ENCODE results near the gene CPED1.
"Not testable (repeated sequence)": the region's sequence is repeated elsewhere in the genome, so short reads cannot be mapped to it uniquely, and the experiment has no call there.

Gene CPED1

GRCh38 chr7:121061677-121062582 is 73.4 kb downstream of the CPED1 start:
- H3K4me3 ChIP-seq (ENCODE audit: low read depth, low read length), result no peak overlapping the region

DNA sequence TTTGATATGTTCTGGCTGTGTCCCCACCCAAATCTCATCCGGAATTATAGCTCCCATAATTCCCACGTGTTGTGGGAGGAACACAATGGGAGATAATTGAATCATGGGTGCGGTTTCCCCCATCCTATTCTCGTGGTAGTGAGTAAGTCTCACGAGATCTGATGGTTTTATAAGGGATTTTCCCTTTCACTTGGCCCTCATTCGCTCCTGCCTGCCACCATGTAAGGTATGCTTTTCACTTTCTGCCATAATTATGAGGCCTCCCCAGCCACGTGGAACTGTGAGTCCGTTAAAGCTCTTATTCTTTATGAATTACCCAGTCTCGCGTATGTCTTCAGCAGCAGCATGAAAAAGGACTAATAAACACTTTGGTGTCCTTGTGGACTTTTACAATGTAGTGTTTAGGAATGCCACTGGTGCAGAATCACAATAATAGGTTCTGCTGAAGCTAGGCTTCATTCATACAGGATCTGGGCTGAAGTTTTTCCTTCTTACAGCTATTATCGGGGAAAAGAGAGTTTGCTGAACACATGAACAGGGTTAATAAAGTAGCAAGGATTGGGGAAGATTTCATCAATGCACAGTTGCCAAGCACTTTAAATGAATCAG is 74.3 kb downstream of the CPED1 start:
- H3K4me3 ChIP-seq (ENCODE audit: low read depth, low read length), result no peak overlapping the region

DNA sequence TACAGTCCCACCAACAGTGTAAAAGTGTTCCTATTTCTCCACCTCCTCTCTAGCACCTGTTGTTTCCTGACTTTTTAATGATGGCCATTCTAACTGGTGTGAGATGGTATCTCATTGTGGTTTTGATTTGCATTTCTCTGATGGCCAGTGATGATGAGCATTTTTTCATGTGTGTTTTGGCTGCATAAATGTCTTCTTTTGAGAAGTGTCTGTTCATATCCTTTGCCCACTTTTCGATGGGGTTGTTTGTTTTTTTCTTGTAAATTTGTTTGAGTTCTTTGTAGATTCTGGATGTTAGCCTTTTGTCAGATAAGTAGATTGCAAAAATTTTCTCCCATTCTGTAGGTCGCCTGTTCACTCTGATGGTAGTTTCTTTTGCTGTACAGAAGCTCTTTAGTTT is 79.2 kb downstream of the CPED1 start:
- not testable (repeated sequence) for H3K4me3 ChIP-seq (ENCODE audit: low read depth, low read length)

- no peak overlapping the region for H3K4me3 ChIP-seq (ENCODE audit: low read depth, low read length)
These were observed 81.0 kb downstream of the CPED1 start for GRCh38 chr7:121069346-121070100.

DNA sequence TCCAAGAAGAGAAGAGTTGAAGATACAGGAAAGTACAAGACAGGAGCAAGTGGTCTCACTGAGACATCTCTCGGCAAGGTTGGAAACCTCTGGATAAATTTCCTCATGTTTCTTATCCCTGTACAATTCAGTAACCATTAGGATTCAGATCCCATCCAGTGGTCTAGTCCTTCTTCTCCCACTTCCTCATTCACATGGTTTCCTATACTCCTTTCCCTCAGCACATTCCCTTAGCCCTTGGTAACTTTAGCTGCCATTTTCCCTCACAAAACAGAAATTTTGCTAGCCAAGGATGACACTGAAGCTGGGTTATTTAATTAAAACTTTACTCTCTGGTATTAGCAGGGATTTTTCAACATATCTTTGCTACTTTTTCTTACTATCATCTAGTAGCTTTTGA is 82.6 kb downstream of the CPED1 start:
- no peak overlapping the region for H3K4me3 ChIP-seq (ENCODE audit: low read depth, low read length)

DNA sequence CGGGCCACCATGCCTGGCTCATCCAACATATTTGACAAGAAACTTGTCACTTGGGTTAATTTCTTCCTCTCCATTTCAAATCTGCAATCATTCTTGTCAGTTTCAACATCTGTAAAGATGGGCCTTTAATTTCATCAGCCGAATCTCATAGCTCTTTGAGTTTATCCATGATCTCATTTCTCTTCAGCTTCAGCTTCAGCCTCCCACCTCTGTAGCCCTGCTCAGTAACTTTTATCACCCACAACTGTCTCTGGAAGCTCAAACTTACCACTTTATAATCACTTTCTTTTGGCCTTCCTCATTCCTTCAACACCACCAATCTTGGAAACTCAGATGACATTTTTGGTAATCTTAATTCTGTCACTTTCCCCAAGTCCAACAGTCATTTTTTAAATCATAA is 83.2 kb downstream of the CPED1 start:
- H3K4me3 ChIP-seq (ENCODE audit: low read depth, low read length), result no peak overlapping the region

DNA sequence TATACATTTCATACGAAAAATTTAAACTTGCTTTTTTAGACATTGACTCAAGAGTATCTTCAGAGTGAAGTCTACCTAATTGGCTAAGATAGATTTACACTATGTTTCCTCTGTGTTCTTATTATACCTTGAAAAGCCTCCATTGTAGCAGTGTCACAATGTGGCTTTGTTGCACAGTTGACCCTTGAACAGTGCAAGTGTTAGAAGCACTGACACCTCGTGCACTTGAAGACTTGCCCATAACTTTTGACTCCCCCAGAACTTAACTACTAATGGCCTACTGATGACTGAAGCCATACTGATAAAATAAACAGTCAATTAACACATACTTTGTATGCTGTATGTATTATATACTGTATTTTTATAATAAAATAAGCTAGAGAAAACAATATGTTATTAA is 84.3 kb downstream of the CPED1 start:
- no peak overlapping the region for H3K4me3 ChIP-seq (ENCODE audit: low read depth, low read length)

GRCh38 chr7:121073463-121074099 is 85.1 kb downstream of the CPED1 start:
- H3K4me3 ChIP-seq (ENCODE audit: low read depth, low read length), result no peak overlapping the region

DNA sequence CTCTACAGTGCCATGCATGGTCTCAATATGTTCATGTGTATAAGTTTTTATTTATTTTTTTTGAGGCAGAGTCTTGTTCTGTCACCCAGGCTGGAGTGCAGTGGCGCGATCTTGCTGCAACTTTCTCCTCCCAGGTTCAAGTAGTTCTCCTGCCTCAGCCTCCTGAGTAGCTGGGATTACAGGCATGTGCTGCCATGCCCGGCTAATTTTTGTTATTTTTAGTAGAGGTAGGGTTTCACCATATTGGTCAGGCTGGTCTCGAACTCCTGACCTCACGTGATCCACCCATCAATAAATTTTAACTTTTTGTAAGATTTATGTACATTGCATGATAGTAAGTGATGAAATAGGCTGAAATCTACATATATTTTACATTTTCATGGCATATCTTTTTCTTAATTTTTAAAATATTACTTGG is 86.9 kb downstream of the CPED1 start:
- H3K4me3 ChIP-seq (ENCODE audit: low read depth, low read length), result not testable (repeated sequence)

- H3K4me3 ChIP-seq (ENCODE audit: low read depth, low read length), result no peak overlapping the region
These were observed 87.4 kb downstream of the CPED1 start for GRCh38 chr7:121075952-121076349.

GRCh38 chr7:121076350-121077164 is 88.0 kb downstream of the CPED1 start:
- no peak overlapping the region for H3K4me3 ChIP-seq (ENCODE audit: low read depth, low read length)

DNA sequence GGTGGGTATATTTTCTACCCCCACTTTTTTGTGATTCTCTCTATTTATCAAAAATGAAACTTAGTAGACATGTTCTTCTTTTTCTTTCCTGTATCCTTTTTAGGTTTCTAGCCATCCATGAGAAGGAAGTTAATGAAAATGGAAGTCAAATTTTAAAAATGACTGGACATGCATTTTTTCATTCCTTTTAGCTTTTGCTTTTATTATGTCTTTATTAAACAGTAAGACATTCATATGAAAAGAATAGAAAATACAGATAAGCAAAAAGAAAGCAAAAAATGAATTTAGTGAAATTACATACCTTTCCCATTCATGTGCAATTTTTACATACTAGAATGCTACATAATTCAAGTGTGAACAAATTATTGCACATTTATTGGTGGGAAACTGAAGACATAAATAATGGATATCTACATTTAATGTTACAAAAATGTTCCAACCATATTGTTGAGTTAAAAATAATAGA is 88.7 kb downstream of the CPED1 start:
- H3K4me3 ChIP-seq (ENCODE audit: low read depth, low read length), result no peak overlapping the region

GRCh38 chr7:121078701-121079227 is 90.3 kb downstream of the CPED1 start:
- no peak overlapping the region for H3K4me3 ChIP-seq (ENCODE audit: low read depth, low read length)

- no peak overlapping the region for H3K4me3 ChIP-seq (ENCODE audit: low read depth, low read length)
These were observed 91.1 kb downstream of the CPED1 start for GRCh38 chr7:121079425-121080169.

DNA sequence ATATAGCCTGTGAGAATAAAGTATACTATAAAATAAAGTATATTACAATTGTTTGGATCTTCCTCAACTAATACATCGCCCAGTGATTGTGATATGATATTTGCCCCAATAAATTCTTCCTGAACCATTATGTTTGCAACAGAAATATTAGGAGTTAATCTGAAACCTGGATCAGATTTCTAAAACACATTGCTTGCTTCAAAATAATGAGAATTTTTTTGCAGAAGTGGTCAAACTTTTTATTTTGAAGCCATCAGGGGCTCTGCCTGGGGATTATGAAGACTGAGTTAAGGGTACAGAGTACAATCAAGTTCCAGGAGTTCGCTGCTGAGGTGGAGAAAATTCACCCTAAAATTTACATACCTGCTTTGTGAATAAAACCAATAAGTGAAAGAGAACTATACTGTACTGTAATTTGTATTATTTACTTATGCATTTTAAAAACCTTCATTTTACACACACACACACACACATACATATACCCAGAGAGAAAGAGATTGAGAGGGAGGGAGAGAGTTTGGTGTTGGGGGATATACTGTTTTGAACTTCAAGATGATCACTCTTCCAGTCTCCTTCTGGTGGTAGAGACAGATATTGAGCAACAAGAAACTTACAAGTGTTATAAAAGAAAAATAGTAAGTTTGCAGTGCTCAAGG is 91.9 kb downstream of the CPED1 start:
- no peak overlapping the region for H3K4me3 ChIP-seq (ENCODE audit: low read depth, low read length)

DNA sequence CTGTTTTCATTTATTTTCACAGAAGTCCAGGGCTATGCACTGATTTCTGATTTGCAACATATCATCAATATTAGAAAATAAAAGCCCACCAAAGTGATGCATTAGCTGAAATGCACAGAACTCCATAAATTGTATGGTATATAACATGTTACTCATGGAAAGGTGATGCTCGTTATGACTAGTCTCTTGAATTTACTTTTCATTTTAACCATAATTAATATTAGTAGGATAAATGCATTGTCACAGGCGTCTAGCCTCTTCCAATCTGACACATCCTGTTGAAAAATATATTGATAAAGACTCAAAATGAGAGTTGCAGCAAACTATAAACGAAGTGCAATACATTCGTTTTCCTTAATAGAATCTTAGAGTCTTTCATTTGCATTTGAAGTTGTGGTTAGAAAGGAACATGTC is 92.4 kb downstream of the CPED1 start:
- no peak overlapping the region for H3K4me3 ChIP-seq (ENCODE audit: low read depth, low read length)

- no peak overlapping the region for H3K4me3 ChIP-seq (ENCODE audit: low read depth, low read length)
These were observed 92.9 kb downstream of the CPED1 start for GRCh38 chr7:121081327-121081936.

DNA sequence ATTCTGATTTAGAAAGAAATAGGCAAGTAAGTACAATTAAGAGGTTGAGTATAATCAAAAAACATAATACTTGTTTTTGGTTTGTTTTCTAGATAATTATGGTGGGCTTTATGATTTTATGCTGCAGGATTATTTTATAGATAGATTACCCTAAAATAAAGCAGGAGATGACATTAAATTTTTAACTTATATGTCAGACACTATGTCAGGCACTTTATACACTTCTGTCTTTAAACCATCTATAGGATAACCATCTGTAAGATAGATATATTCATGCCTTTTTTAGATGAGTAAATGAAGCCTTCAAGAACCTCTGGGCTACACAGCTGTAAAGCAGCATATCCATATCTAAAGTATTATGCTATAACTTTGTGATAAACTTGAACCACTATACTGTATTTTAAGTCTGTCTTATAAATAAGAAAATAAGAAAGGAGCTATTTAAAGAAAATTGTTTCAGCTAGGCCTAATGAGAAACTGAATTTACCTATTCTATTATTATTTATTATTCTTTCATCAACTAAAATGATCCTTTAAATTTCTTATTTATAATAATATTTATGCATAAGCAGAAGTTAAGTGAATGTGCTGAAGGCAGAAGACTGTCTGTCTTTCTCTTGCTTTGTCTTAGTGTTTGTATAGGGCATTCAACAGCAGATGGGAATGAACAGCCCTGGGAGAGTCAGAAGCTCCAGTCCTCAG is 94.0 kb downstream of the CPED1 start:
- no peak overlapping the region for H3K4me3 ChIP-seq (ENCODE audit: low read depth, low read length)
